Mesendoderm (in vitro differentiated cells): Measurements from ENCODE around the gene TNS3. TPM values are rescaled to one million over a fixed set of nuclear protein-coding genes. Genes with fewer than 3 reads are reported as not detected.

ENCODE experiments used
- DNase-seq: peaks from one replicate; pipeline ENCODE4 v3.0.0; 2013
- H2AK5ac ChIP-seq: 2 replicates; pipeline ENCODE4 v1.6.1; 2013; ENCODE audit warnings: low read length, inconsistent platforms
- H2BK120ac ChIP-seq: 2 replicates; pipeline ENCODE4 v1.6.1; 2013; ENCODE audit warnings: low read depth, mild to moderate bottlenecking, low read length, moderate library complexity, mixed read lengths
- H2BK15ac ChIP-seq: replicated peaks from 2 replicates; pipeline ENCODE4 v1.6.1; 2013; ENCODE audit warnings: low read depth, mild to moderate bottlenecking, moderate library complexity
- H2BK5ac ChIP-seq: 2 replicates; pipeline ENCODE4 v1.6.1; 2013; ENCODE audit warnings: low read length, inconsistent platforms
- H3K18ac ChIP-seq: 2 replicates; pipeline ENCODE4 v1.6.1; 2013; ENCODE audit warnings: mild to moderate bottlenecking, low read length, mixed read lengths
- H3K23ac ChIP-seq: one replicate; pipeline ENCODE4 v1.6.1; 2013; ENCODE audit warnings: low read length
- H3K27ac ChIP-seq: 2 replicates; pipeline ENCODE4 v1.5.1; 2013; ENCODE audit warnings: low read depth, mild to moderate bottlenecking, inconsistent platforms, low read length, moderate library complexity
- H3K27me3 ChIP-seq: 2 replicates; pipeline ENCODE4 v1.6.1; 2013; ENCODE audit warnings: low read length, control low read depth, mild to moderate bottlenecking, inconsistent platforms; ENCODE audit not compliant: insufficient read depth, poor library complexity
- H3K36me3 ChIP-seq: 2 replicates; pipeline ENCODE4 v1.6.1; 2013; ENCODE audit warnings: low read length, inconsistent platforms; ENCODE audit not compliant: control insufficient read depth, insufficient read depth
- H3K4ac ChIP-seq: one replicate; pipeline ENCODE4 v1.6.1; 2013; ENCODE audit warnings: low read depth, mild to moderate bottlenecking, low read length, moderate library complexity
- H3K4me1 ChIP-seq: 2 replicates; pipeline ENCODE4 v1.6.1; 2013; ENCODE audit warnings: low read depth, low read length, inconsistent platforms; ENCODE audit not compliant: control insufficient read depth
- H3K4me2 ChIP-seq: 2 replicates; pipeline ENCODE4 v1.6.1; 2013; ENCODE audit warnings: low read length
- H3K4me3 ChIP-seq: 2 replicates; pipeline ENCODE4 v1.5.1; 2013; ENCODE audit warnings: mild to moderate bottlenecking, low read length
- H3K56ac ChIP-seq: one replicate; pipeline ENCODE4 v1.6.1; 2013; ENCODE audit warnings: low read length
- H3K79me1 ChIP-seq: 2 replicates; pipeline ENCODE4 v1.6.1; 2013; ENCODE audit warnings: low read length, inconsistent platforms
- H3K79me2 ChIP-seq: 2 replicates; pipeline ENCODE4 v1.6.1; 2013; ENCODE audit warnings: mild to moderate bottlenecking, low read length; ENCODE audit not compliant: control insufficient read depth, insufficient read depth
- H3K9ac ChIP-seq: 2 replicates; pipeline ENCODE4 v1.6.1; 2013; ENCODE audit warnings: low read length, inconsistent platforms
- H4K5ac ChIP-seq: one replicate; pipeline ENCODE4 v1.6.1; 2013; ENCODE audit warnings: low read length
- H4K8ac ChIP-seq: one replicate; pipeline ENCODE4 v1.6.1; 2013; ENCODE audit warnings: low read depth, mild to moderate bottlenecking, control low read depth, low read length, moderate library complexity
- WGBS: extraction: QIAGEN DNeasy Blood & Tissue Kit; methylation state at CpG from one replicate; pipeline ENCODE4 v1.1.7; 2013; ENCODE audit warnings: low lambda C conversion rate, missing lambda C conversion rate; ENCODE audit not compliant: insufficient coverage; ENCODE audit errors: extremely low coverage; 5-methylcytosine and 5-hydroxymethylcytosine counted together
- polyA plus RNA-seq, 2 experiments: library from polyadenylated mRNA; stranded (reverse); fragments of 200-250 nt; gene quantifications; one replicate each; pipeline ENCODE4 v1.2.3, GENCODE V29; 2013

Gene TNS3
- polyA plus RNA-seq (2013, experiment 1 of 2), result 7.2 TPM
- 7.8 TPM for polyA plus RNA-seq (2013, experiment 2 of 2)

DNA sequence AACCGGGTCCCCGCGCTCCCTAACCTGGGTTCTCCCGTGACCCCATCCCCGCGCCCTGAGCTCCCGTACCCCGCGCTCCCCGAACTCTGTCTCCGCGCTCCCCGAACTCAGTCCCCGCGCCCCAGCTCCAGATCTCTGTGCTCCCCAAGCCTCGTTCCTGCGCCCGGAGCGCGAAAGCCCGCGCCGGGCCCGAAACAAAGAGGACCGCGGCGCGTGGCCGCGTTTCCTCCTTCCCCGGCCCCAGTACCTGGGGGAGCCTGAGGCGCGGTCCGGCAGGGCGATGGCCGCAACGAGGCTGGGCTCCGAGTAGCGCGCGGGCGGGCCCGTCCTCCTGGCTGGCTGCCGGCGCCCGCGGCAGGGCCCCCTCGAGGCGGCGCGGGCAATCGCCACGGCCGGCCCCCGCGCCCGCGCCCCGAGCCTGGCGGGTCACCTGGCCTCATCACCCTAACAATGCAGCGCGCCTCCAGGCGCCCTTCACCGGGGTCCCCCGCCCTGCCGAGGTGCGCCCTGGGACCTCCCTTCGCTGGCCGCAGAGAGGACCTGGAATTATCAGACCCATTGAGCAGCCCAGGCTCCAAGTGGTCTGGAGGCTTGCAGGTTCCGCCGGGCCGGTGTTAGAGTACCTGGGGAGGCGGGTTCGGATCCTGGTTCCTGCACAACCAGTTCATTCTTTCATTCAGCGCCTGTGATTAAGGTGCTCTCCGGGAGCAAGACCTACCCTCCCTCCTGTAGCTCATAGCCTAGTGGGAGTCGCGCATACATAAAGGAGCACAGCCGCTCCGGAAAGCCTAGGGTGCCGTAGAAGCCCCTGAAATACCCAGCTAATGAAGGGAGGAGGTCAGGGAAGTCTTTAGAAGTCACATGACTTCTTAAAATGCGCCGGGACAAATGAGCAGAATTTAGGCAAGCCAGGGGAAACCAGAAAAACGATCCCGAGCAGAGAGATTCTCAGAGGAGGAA, at the start of gene TNS3:
TNS3 (minus strand) TSS at position 308 of the 960 bp plus-strand sequence. CDS start 142,475 bp downstream, outside the sequence.
- Histone ChIP-seq H3K4me3 (peak within 1 kb of the TSS; percentile 34), H2BK15ac (peak within 1 kb of the TSS; percentile 42), H3K4me2 (peak within 1 kb of the TSS; percentile 64), H4K5ac (no peak within 1 kb of the TSS), H3K79me2 (no peaks in the 10 kb centered on the region), H2BK5ac (no peak within 1 kb of the TSS), H3K79me1 (peaks cover 3% of the 10 kb centered on the region), H3K23ac (no peak within 1 kb of the TSS), H2BK120ac (peak within 1 kb of the TSS; percentile 50), H3K18ac (peak within 1 kb of the TSS; percentile 90), H3K27me3 (no peaks in the 10 kb centered on the region), H3K36me3 (no peaks in the 10 kb centered on the region), H3K9ac (peak within 1 kb of the TSS; percentile 74), H4K8ac (no peak within 1 kb of the TSS), H3K4me1 (peaks cover 3% of the 10 kb centered on the region), H3K4ac (peak within 1 kb of the TSS; percentile 76), H2AK5ac (no peak within 1 kb of the TSS), H3K27ac (no peak within 1 kb of the TSS), H3K56ac (peak within 1 kb of the TSS; percentile 78)
- WGBS, result no CpG with 5 or more reads among the region's 85 CpGs
- DNase-seq, result peak; percentile 65

DNA sequence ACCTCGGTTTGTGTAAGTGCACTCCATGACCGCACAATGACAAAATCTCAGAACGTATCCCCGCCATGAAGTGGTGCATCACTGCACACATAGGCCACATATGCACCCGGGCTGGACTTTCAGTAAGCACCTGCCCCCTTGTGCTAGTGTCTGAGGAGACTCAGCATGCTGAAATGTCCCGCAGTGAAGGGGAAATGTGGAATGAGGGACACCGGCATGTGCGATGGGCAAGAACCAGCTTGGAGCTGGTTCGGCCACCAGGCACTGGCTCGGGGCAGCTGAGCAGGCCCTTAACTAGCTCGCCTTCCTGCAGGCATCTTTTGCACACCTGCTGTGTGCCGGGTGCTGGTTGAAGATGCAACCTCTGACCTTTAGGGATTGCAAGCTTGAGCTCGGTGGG, 49.8 kb upstream of the TNS3 start:
- H4K5ac ChIP-seq, result no peak overlapping the region
- no peak overlapping the region for H3K4me2 ChIP-seq
- H3K23ac ChIP-seq, result no peak overlapping the region
- no peak overlapping the region for H3K18ac ChIP-seq
- H3K4me3 ChIP-seq, result no peak overlapping the region
- no peaks in the 10 kb centered on the region for H3K79me1 ChIP-seq
- no peaks in the 10 kb centered on the region for H3K27me3 ChIP-seq
- no peak overlapping the region for H3K27ac ChIP-seq
- peak overlapping the region; percentile 27 for H2AK5ac ChIP-seq
- H4K8ac ChIP-seq, result no peak overlapping the region
- no peak overlapping the region for H3K9ac ChIP-seq
- H2BK120ac ChIP-seq, result no peak overlapping the region
- no peak overlapping the region for H3K4ac ChIP-seq
- WGBS, result no CpG with 5 or more reads among the region's 13 CpGs
- peak overlapping the region; percentile 22 for H3K56ac ChIP-seq
- H2BK15ac ChIP-seq, result no peak overlapping the region
- H3K79me2 ChIP-seq, result no peaks in the 10 kb centered on the region
- no peaks in the 10 kb centered on the region for H3K36me3 ChIP-seq
- H2BK5ac ChIP-seq, result no peak overlapping the region
- H3K4me1 ChIP-seq, result peaks cover 5% of the 10 kb centered on the region
- no peak for DNase-seq

DNA sequence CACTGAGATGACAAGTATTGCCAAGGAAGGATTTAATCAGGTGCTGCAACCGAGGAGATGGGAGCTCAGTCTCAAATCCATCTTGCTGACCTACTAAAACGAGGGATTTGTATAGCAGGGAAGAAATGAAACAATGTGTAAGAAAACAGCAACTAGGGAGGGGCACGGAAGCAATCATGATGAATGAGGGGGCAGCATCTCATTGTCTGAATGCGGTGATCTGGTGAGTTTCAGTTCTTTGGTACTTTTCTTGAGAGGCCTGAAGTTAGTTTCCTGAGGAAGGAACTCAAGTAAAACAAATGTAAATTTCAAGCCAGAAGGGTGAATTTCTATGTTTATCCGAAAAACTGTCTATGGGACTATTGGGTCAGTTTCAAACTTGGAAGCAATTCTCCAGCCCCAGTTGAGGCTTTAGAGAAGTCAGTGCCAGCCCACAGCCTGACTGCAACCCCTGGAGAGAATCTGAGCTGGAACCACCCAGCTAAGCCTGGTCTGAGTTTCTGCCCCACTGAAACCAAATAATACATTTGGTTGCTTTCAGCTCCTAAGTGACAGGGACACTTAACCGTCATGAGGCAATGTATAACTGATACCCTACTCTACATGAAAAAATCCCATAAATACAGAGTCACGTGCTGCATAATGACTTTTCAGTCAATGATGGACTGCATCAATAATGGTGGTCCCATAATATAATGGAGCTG, 45.8 kb upstream of the TNS3 start:
- Histone ChIP-seq H3K18ac (no peak overlapping the region), H2AK5ac (no peak overlapping the region), H3K79me1 (no peaks in the 10 kb centered on the region), H3K79me2 (no peaks in the 10 kb centered on the region), H3K4me2 (no peak overlapping the region), H2BK15ac (no peak overlapping the region), H3K23ac (no peak overlapping the region), H2BK120ac (no peak overlapping the region), H3K27me3 (no peaks in the 10 kb centered on the region), H3K36me3 (no peaks in the 10 kb centered on the region), H3K9ac (no peak overlapping the region), H3K4ac (no peak overlapping the region), H3K27ac (no peak overlapping the region), H4K8ac (no peak overlapping the region), H4K5ac (no peak overlapping the region), H2BK5ac (no peak overlapping the region), H3K4me1 (peaks cover 9% of the 10 kb centered on the region), H3K4me3 (no peak overlapping the region), H3K56ac (no peak overlapping the region)
- no CpG with 5 or more reads among the region's 7 CpGs for WGBS
- no peak for DNase-seq

DNA sequence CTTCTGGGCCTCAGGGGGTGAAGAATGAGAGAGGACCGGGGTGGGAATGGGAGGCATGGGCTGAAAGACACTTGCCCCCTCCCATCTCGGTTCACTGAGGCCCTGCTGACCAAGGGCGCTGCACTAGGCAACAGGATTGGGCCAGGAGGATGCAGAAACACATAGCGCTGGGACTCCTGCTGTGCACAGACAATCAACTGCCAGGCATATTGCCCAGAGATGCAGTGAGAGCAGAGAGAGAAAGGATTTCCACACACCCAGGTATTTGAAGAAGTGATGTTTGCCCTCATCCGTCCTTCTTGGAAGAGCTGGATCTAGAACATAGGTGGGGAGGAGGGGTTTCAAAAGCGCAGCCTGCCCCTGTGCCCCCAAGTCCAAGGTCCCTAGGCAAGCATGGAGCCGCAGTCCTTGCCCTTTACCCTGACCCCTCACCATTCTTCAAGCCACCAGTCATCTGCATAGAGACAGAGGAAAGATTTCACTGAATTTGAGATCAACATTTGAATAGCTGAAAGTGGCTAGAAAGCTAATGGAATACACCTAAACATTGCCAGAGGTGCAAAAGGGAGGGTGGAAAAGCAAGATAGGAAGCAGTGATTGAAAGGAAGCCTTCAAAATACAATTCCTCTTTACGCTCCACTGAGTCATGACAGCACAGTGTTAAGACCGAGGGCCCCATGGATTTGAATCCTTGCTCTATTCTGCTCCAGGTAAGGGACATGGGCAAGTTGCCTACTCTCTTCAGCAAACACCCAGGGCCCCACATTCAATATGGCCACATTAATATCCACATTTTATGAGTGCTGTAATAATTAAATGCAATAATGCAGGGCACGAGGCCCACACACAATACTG, 44.2 kb upstream of the TNS3 start:
- Histone ChIP-seq H3K36me3 (no peaks in the 10 kb centered on the region), H3K4me2 (no peak overlapping the region), H2BK5ac (no peak overlapping the region), H3K4ac (no peak overlapping the region), H3K27ac (no peak overlapping the region), H3K23ac (no peak overlapping the region), H2BK15ac (no peak overlapping the region), H3K4me1 (peaks cover 9% of the 10 kb centered on the region), H2AK5ac (no peak overlapping the region), H3K18ac (no peak overlapping the region), H3K4me3 (no peak overlapping the region), H2BK120ac (no peak overlapping the region), H4K8ac (no peak overlapping the region), H3K27me3 (no peaks in the 10 kb centered on the region), H3K56ac (no peak overlapping the region), H3K79me1 (no peaks in the 10 kb centered on the region), H4K5ac (no peak overlapping the region), H3K79me2 (no peaks in the 10 kb centered on the region), H3K9ac (no peak overlapping the region)
- DNase-seq, result peak; percentile 55
- no CpG with 5 or more reads among the region's 10 CpGs for WGBS

DNA sequence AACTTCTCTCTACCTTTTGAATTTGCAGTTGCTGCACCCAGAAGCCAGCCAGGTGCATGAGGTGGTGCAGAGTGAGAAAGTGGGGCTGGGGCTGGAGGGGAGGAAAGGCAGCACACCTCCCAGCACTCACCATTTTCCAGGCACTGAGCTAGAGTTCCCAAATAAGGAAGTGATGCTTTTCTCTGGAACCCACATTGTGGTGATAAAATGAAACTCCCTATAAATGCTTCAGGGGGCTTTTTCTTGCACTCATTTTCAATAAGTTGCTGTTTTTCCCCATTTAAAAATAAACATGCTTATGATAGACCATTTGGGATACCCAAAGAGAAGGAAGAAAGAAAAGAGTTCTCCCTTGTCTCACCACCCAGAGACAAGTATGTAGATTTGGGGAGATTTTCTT, 42.8 kb upstream of the TNS3 start:
- Histone ChIP-seq H4K5ac (no peak overlapping the region), H3K79me1 (no peaks in the 10 kb centered on the region), H3K36me3 (no peaks in the 10 kb centered on the region), H3K79me2 (no peaks in the 10 kb centered on the region), H3K4me3 (no peak overlapping the region), H3K4ac (no peak overlapping the region), H3K23ac (no peak overlapping the region), H3K9ac (no peak overlapping the region), H3K27me3 (no peaks in the 10 kb centered on the region), H3K4me2 (no peak overlapping the region), H2BK120ac (no peak overlapping the region), H2BK5ac (no peak overlapping the region), H3K18ac (no peak overlapping the region), H3K4me1 (peaks cover 9% of the 10 kb centered on the region), H3K27ac (no peak overlapping the region), H2BK15ac (no peak overlapping the region), H3K56ac (no peak overlapping the region), H2AK5ac (no peak overlapping the region), H4K8ac (no peak overlapping the region)
- no peak for DNase-seq
